Measurements from ENCODE around the gene ZSCAN2. TPM values are rescaled to one million over a fixed set of nuclear protein-coding genes. Genes with fewer than 3 reads are reported as not detected.
"Not testable (repeated sequence)": the region's sequence is repeated elsewhere in the genome, so short reads cannot be mapped to it uniquely, and the experiment has no call there.

Gene ZSCAN2
- total RNA-seq, 5 donors from 2014 or later (not counting 1 experiment from before 2014, with no cell fraction given): 7.6 to 15.5 (median 12.5) TPM

GRCh38 chr15:84572231-84572630 is 28.6 kb upstream of the ZSCAN2 start:
- Mint-ChIP-seq H3K4me1 (peaks cover 6 to 13% (median 11%) of the 10 kb centered on the region in 3 donors), H3K9me3 (no peaks in the 10 kb centered on the region), H3K4me3 (no peak overlapping the region), H3K36me3 (no peaks in the 10 kb centered on the region), H3K27me3 (no peaks in the 10 kb centered on the region), H3K27ac (peak overlapping the region; percentile 37 to 64)
- H3K36me3 ChIP-seq (ENCODE audit: control insufficient read depth in 2 of 2, extremely low read depth in 1 of 2, insufficient read depth in 1 of 2, low read length in 1 of 2): no peaks in the 10 kb centered on the region
- 89% methylated on average over 4 of the region's 4 CpGs for WGBS (ENCODE audit: insufficient coverage)
- H3K27ac ChIP-seq (ENCODE audit: low read length): no peak overlapping the region
- ATAC-seq (replicated peaks in 1 of 4) (no peak), DNase-seq (no peak)
- no peaks in the 10 kb centered on the region for H3K9me3 ChIP-seq
- H3K4me1 ChIP-seq (ENCODE audit: control insufficient read depth in 1 of 2, extremely low read depth in 1 of 2, insufficient read depth in 2 of 2, low read length in 2 of 2): peaks cover 0 to 8% of the 10 kb centered on the region in 2 experiments
- CTCF ChIA-PET: interaction anchor here (0.6 to 2.4 kb wide), 4 partner anchors 15 to 432 kb away, joined by 3 to 6 read pairs (median 4); partner anchors contain the start of gene WDR73 (in 1 of the 2)
- no peak overlapping the region for H3K4me3 ChIP-seq (ENCODE audit: control insufficient read depth in 1 of 2, extremely low read depth in 1 of 2, low read length in 1 of 2)
- H3K27me3 ChIP-seq (replicated peaks in 1 of 2; ENCODE audit: control insufficient read depth in 2 of 2, extremely low read depth in 1 of 2, insufficient read depth in 2 of 2, low read length in 1 of 2): no peaks in the 10 kb centered on the region
- POLR2A ChIA-PET: interaction anchor here (0.6 to 0.7 kb wide), 2 partner anchors 154 to 730 kb away, joined by 3 to 10 read pairs; no protein-coding TSS in a partner anchor

- Mint-ChIP-seq H3K27me3 (no peaks in the 10 kb centered on the region), H3K4me1 (peaks cover 0 to 6% (median 3%) of the 10 kb centered on the region in 3 donors), H3K4me3 (no peak overlapping the region), H3K27ac (no peak overlapping the region), H3K36me3 (no peaks in the 10 kb centered on the region), H3K9me3 (no peaks in the 10 kb centered on the region)
- WGBS (ENCODE audit: insufficient coverage): no CpG with 5 or more reads among the region's 4 CpGs
- POLR2A ChIA-PET: interaction anchor here in 1 of 2 donors (0.9 kb wide), 1 partner anchor 37 kb away, joined by 9 read pairs; no protein-coding TSS in a partner anchor
- CTCF ChIA-PET: interaction anchor here (0.5 to 1.2 kb wide), 6 partner anchors 14 to 467 kb away, joined by 3 to 5 read pairs (median 3); no protein-coding TSS in a partner anchor
- Histone ChIP-seq H3K4me3 (ENCODE audit: control insufficient read depth in 1 of 2, extremely low read depth in 1 of 2, low read length in 1 of 2) (no peak overlapping the region), H3K4me1 (ENCODE audit: control insufficient read depth in 1 of 2, extremely low read depth in 1 of 2, insufficient read depth in 2 of 2, low read length in 2 of 2) (no peaks in the 10 kb centered on the region), H3K27me3 (replicated peaks in 1 of 2; ENCODE audit: control insufficient read depth in 2 of 2, extremely low read depth in 1 of 2, insufficient read depth in 2 of 2, low read length in 1 of 2) (no peaks in the 10 kb centered on the region), H3K9me3 (no peaks in the 10 kb centered on the region), H3K27ac (ENCODE audit: low read length) (no peak overlapping the region), H3K36me3 (ENCODE audit: control insufficient read depth in 2 of 2, extremely low read depth in 1 of 2, insufficient read depth in 1 of 2, low read length in 1 of 2) (no peaks in the 10 kb centered on the region)
- ATAC-seq (replicated peaks in 1 of 4) (no peak), DNase-seq (no peak)
Observed at GRCh38 chr15:84575493-84575892, 25.3 kb upstream of the ZSCAN2 start.

- H3K27ac ChIP-seq (ENCODE audit: low read length); H3K9me3 ChIP-seq; H3K4me3 ChIP-seq (ENCODE audit: control insufficient read depth in 1 of 2, extremely low read depth in 1 of 2, low read length in 1 of 2); H3K9me3 Mint-ChIP-seq; H3K36me3 ChIP-seq (ENCODE audit: control insufficient read depth in 2 of 2, extremely low read depth in 1 of 2, insufficient read depth in 1 of 2, low read length in 1 of 2); H3K4me1 Mint-ChIP-seq; ATAC-seq (replicated peaks in 1 of 4); H3K27ac Mint-ChIP-seq; H3K36me3 Mint-ChIP-seq; H3K4me1 ChIP-seq (ENCODE audit: control insufficient read depth in 1 of 2, extremely low read depth in 1 of 2, insufficient read depth in 2 of 2, low read length in 2 of 2); CTCF ChIA-PET; H3K27me3 ChIP-seq (replicated peaks in 1 of 2; ENCODE audit: control insufficient read depth in 2 of 2, extremely low read depth in 1 of 2, insufficient read depth in 2 of 2, low read length in 1 of 2); POLR2A ChIA-PET; DNase-seq; H3K4me3 Mint-ChIP-seq; H3K27me3 Mint-ChIP-seq: not testable (repeated sequence)
- 97% methylated on average over 4 of the region's 6 CpGs for WGBS (ENCODE audit: insufficient coverage)
Observed at GRCh38 chr15:84577891-84578290, 22.9 kb upstream of the ZSCAN2 start.

GRCh38 chr15:84579261-84579721 is 21.5 kb upstream of the ZSCAN2 start:
- not testable (repeated sequence) for H3K9me3 Mint-ChIP-seq

GRCh38 chr15:84581676-84582428 is 19.0 kb upstream of the ZSCAN2 start:
- not testable (repeated sequence) for H3K4me1 Mint-ChIP-seq, H3K4me3 Mint-ChIP-seq
- POLR2A ChIA-PET: interaction anchor here in 1 of 2 donors (0.6 kb wide), 1 partner anchor 54 kb away, joined by 3 read pairs; no protein-coding TSS in a partner anchor

More at GRCh38 chr15:84579261-84579721, 21.5 kb upstream of the ZSCAN2 start:
- H3K4me3 ChIP-seq (ENCODE audit: control insufficient read depth in 1 of 2, extremely low read depth in 1 of 2, low read length in 1 of 2); H3K9me3 ChIP-seq; ATAC-seq (replicated peaks in 1 of 4); POLR2A ChIA-PET; CTCF ChIA-PET; H3K27ac Mint-ChIP-seq; H3K27me3 Mint-ChIP-seq; DNase-seq; H3K36me3 Mint-ChIP-seq; H3K4me1 Mint-ChIP-seq; H3K27ac ChIP-seq (ENCODE audit: low read length); H3K27me3 ChIP-seq (replicated peaks in 1 of 2; ENCODE audit: control insufficient read depth in 2 of 2, extremely low read depth in 1 of 2, insufficient read depth in 2 of 2, low read length in 1 of 2); H3K4me3 Mint-ChIP-seq; H3K4me1 ChIP-seq (ENCODE audit: control insufficient read depth in 1 of 2, extremely low read depth in 1 of 2, insufficient read depth in 2 of 2, low read length in 2 of 2); H3K36me3 ChIP-seq (ENCODE audit: control insufficient read depth in 2 of 2, extremely low read depth in 1 of 2, insufficient read depth in 1 of 2, low read length in 1 of 2): not testable (repeated sequence)
- WGBS (ENCODE audit: insufficient coverage): 93% methylated on average over 2 of the region's 7 CpGs

GRCh38 chr15:84582583-84583157 is 18.1 kb upstream of the ZSCAN2 start:
- peaks cover 0 to 4% (median 0%) of the 10 kb centered on the region in 3 donors for H3K9me3 Mint-ChIP-seq
- H3K27me3 Mint-ChIP-seq: peaks cover 4 to 5% of the 10 kb centered on the region in 2 donors
- no peaks in the 10 kb centered on the region for H3K36me3 Mint-ChIP-seq
- no peak for DNase-seq
- peaks cover 0 to under 1% of the 10 kb centered on the region in 2 experiments for H3K4me1 ChIP-seq (ENCODE audit: control insufficient read depth in 1 of 2, extremely low read depth in 1 of 2, insufficient read depth in 2 of 2, low read length in 2 of 2)
- H3K9me3 ChIP-seq: no peaks in the 10 kb centered on the region
- CTCF ChIA-PET: no interaction called here
- H3K4me3 ChIP-seq (ENCODE audit: control insufficient read depth in 1 of 2, extremely low read depth in 1 of 2, low read length in 1 of 2): no peak overlapping the region
- H3K27ac Mint-ChIP-seq: no peak overlapping the region
- 57% methylated on average over 1 of the region's 2 CpGs for WGBS (ENCODE audit: insufficient coverage)
- no peak for ATAC-seq (replicated peaks in 1 of 4)
- no peak overlapping the region for H3K4me3 Mint-ChIP-seq
- H3K27me3 ChIP-seq (replicated peaks in 1 of 2; ENCODE audit: control insufficient read depth in 2 of 2, extremely low read depth in 1 of 2, insufficient read depth in 2 of 2, low read length in 1 of 2): no peaks in the 10 kb centered on the region
- H3K4me1 Mint-ChIP-seq: peaks cover 0 to 6% (median 0%) of the 10 kb centered on the region in 3 donors
- POLR2A ChIA-PET: no interaction called here
- H3K36me3 ChIP-seq (ENCODE audit: control insufficient read depth in 2 of 2, extremely low read depth in 1 of 2, insufficient read depth in 1 of 2, low read length in 1 of 2): no peaks in the 10 kb centered on the region
- H3K27ac ChIP-seq (ENCODE audit: low read length): no peak overlapping the region

More at GRCh38 chr15:84581676-84582428, 19.0 kb upstream of the ZSCAN2 start:
- H3K27me3 Mint-ChIP-seq; H3K9me3 ChIP-seq; H3K4me3 ChIP-seq (ENCODE audit: control insufficient read depth in 1 of 2, extremely low read depth in 1 of 2, low read length in 1 of 2); H3K4me1 ChIP-seq (ENCODE audit: control insufficient read depth in 1 of 2, extremely low read depth in 1 of 2, insufficient read depth in 2 of 2, low read length in 2 of 2); H3K36me3 Mint-ChIP-seq; H3K36me3 ChIP-seq (ENCODE audit: control insufficient read depth in 2 of 2, extremely low read depth in 1 of 2, insufficient read depth in 1 of 2, low read length in 1 of 2); DNase-seq; ATAC-seq (replicated peaks in 1 of 4); H3K9me3 Mint-ChIP-seq; H3K27ac Mint-ChIP-seq; CTCF ChIA-PET; H3K27me3 ChIP-seq (replicated peaks in 1 of 2; ENCODE audit: control insufficient read depth in 2 of 2, extremely low read depth in 1 of 2, insufficient read depth in 2 of 2, low read length in 1 of 2); H3K27ac ChIP-seq (ENCODE audit: low read length): not testable (repeated sequence)
- WGBS (ENCODE audit: insufficient coverage): 80% methylated on average over 2 of the region's 7 CpGs

Measured in T-cell (primary cell).